Endodermal cell (in vitro differentiated cells): ENCODE data around the gene HMGXB3. TPM values are rescaled to one million over a fixed set of nuclear protein-coding genes. Genes with fewer than 3 reads are reported as not detected.

Experiments
- DNase-seq: peaks from one replicate; pipeline ENCODE4 v3.0.0-alpha.2; 2017
- H3K27ac ChIP-seq: 2 replicates; pipeline ENCODE4 v1.5.1; 2013; ENCODE audit warnings: mild to moderate bottlenecking, low read depth, low read length, moderate library complexity
- H3K27me3 ChIP-seq: 2 replicates; pipeline ENCODE4 v1.6.1; 2013; ENCODE audit warnings: mild to moderate bottlenecking, low read length, moderate library complexity; ENCODE audit not compliant: insufficient read depth, control insufficient read depth, poor library complexity, severe bottlenecking
- H3K36me3 ChIP-seq: 2 replicates; pipeline ENCODE4 v1.7.0; 2013; ENCODE audit warnings: mild to moderate bottlenecking, low read length, moderate library complexity; ENCODE audit not compliant: control insufficient read depth, insufficient read depth
- H3K4me1 ChIP-seq: one replicate; pipeline ENCODE4 v1.7.0; 2013; ENCODE audit warnings: low read length; ENCODE audit not compliant: control insufficient read depth, insufficient read depth
- H3K4me3 ChIP-seq: 2 replicates; pipeline ENCODE4 v1.5.1; 2013; ENCODE audit warnings: mild to moderate bottlenecking, low read length, moderate library complexity
- H3K9ac ChIP-seq: 2 replicates; pipeline ENCODE4 v1.6.1; 2013; ENCODE audit warnings: mild to moderate bottlenecking, low read length, moderate library complexity; ENCODE audit not compliant: poor library complexity, severe bottlenecking; ENCODE audit errors: extremely low read depth
- H3K9me3 ChIP-seq: 2 replicates; pipeline ENCODE4 v1.6.1; 2013; ENCODE audit warnings: mild to moderate bottlenecking, low read length, moderate library complexity; ENCODE audit not compliant: control insufficient read depth
- H3K27ac Mint-ChIP-seq: 2 replicates; pipeline ENCODE4 v1.8.0; 2020; ENCODE audit warnings: mixed read lengths
- H3K27me3 Mint-ChIP-seq: 2 replicates; pipeline ENCODE4 v1.8.0; 2021; ENCODE audit warnings: mild to moderate bottlenecking, mixed read lengths; ENCODE audit not compliant: insufficient read depth
- H3K36me3 Mint-ChIP-seq: 2 replicates; pipeline ENCODE4 v1.8.0; 2020; ENCODE audit warnings: low read depth, mixed read lengths
- H3K4me1 Mint-ChIP-seq: 2 replicates; pipeline ENCODE4 v1.8.0; 2020; ENCODE audit warnings: mixed read lengths
- H3K4me3 Mint-ChIP-seq: 2 replicates; pipeline ENCODE4 v1.8.0; 2020; ENCODE audit warnings: mild to moderate bottlenecking, moderate library complexity, mixed read lengths
- H3K9me3 Mint-ChIP-seq: 2 replicates; pipeline ENCODE4 v1.8.0; 2020; ENCODE audit warnings: mild to moderate bottlenecking, mixed read lengths
- CTCF ChIP-seq: fragments of 200-600 bp; sonication (generic); conservative IDR thresholded peaks from 2 replicates; pipeline ENCODE4 v1.5.0; 2021; ENCODE audit warnings: antibody characterized with exemption, mild to moderate bottlenecking
- WGBS, 2 experiments: methylation state at CpG; one replicate each; pipeline versions ENCODE4 v1.1.5 to v1.1.7; 2013; ENCODE audit warnings: missing lambda C conversion rate in 2 of 2, mixed read lengths in 1 of 2; ENCODE audit not compliant: insufficient coverage in 1 of 2, insufficient read length in 1 of 2; 5-methylcytosine and 5-hydroxymethylcytosine counted together
- total RNA-seq, 2 donors: library from RNA; stranded (reverse); fragmentation: NEBNext Ultra II Directional in 1 of 2; extraction: Animal tissue kit (Norgen Biotek cat#: 25700) in 1 of 2; gene quantifications; 2 replicates in 1 of 2; 3 replicates in 1 of 2; pipeline ENCODE4 v1.2.1, GENCODE V29; 2021

HMGXB3 gene
- total RNA-seq, 2 donors from 2014 or later, result 41.0 to 43.5 TPM

- H3K9ac ChIP-seq, result peak overlapping the region; percentile 79
Measured at GRCh38 chr5:149999359-149999758, 1.2 kb upstream of the HMGXB3 start.

GRCh38 chr5:149999866-150000255 is 678 bp upstream of the HMGXB3 start:
- DNase-seq, result no peak
- peak overlapping the region; percentile 79 for H3K9ac ChIP-seq
- H3K27ac ChIP-seq, result no peak overlapping the region
- H3K27ac Mint-ChIP-seq, result peak overlapping the region; percentile 98
- peak overlapping the region; percentile 90 for H3K4me3 ChIP-seq
- H3K4me1 Mint-ChIP-seq, result peaks cover 23% of the 10 kb centered on the region
- H3K4me1 ChIP-seq, result peaks cover 4% of the 10 kb centered on the region
- no peaks in the 10 kb centered on the region for H3K27me3 ChIP-seq
- H3K9me3 ChIP-seq, result no peaks in the 10 kb centered on the region
- peaks cover 17% of the 10 kb centered on the region for H3K36me3 Mint-ChIP-seq
- H3K36me3 ChIP-seq, result peaks cover 13% of the 10 kb centered on the region
- no peaks in the 10 kb centered on the region for H3K9me3 Mint-ChIP-seq
- H3K4me3 Mint-ChIP-seq, result peak overlapping the region; percentile 87
- TF ChIP-seq CTCF, result no peak
- 25 to 33% methylated on average over 7 of the region's 7 CpGs for WGBS, 2 experiments
- no peaks in the 10 kb centered on the region for H3K27me3 Mint-ChIP-seq

More at GRCh38 chr5:149999359-149999758, 1.2 kb upstream of the HMGXB3 start:
- Mint-ChIP-seq H3K27me3 (no peaks in the 10 kb centered on the region), H3K27ac (peak overlapping the region; percentile 98), H3K4me3 (peak overlapping the region; percentile 87), H3K4me1 (peaks cover 23% of the 10 kb centered on the region), H3K9me3 (no peaks in the 10 kb centered on the region), H3K36me3 (peaks cover 12% of the 10 kb centered on the region)
- Histone ChIP-seq H3K27ac (no peak overlapping the region), H3K27me3 (no peaks in the 10 kb centered on the region), H3K4me1 (peaks cover 4% of the 10 kb centered on the region), H3K9me3 (no peaks in the 10 kb centered on the region), H3K4me3 (peak overlapping the region; percentile 90), H3K36me3 (peaks cover 8% of the 10 kb centered on the region)
- 90 to 95% methylated on average over 2 to 3 of the region's 3 CpGs for WGBS, 2 experiments
- no peak for TF ChIP-seq CTCF
- DNase-seq, result no peak

GRCh38 chr5:150000990-150001659 is 586 bp downstream of the HMGXB3 start:
- Mint-ChIP-seq H3K36me3 (peaks cover 19% of the 10 kb centered on the region), H3K27me3 (no peaks in the 10 kb centered on the region), H3K4me1 (peaks cover 23% of the 10 kb centered on the region), H3K27ac (peak overlapping the region; percentile 92), H3K4me3 (peak overlapping the region; percentile 87), H3K9me3 (no peaks in the 10 kb centered on the region)
- peak overlapping the region; percentile 79 for H3K9ac ChIP-seq
- no peaks in the 10 kb centered on the region for H3K9me3 ChIP-seq
- TF ChIP-seq CTCF, result no peak
- DNase-seq, result peak; percentile 75
- WGBS, 2 experiments, result 1 to 4% methylated on average over 16 to 44 of the region's 44 CpGs
- peak overlapping the region; percentile 45 for H3K27ac ChIP-seq
- peaks cover 4% of the 10 kb centered on the region for H3K4me1 ChIP-seq
- no peaks in the 10 kb centered on the region for H3K27me3 ChIP-seq
- H3K4me3 ChIP-seq, result peak overlapping the region; percentile 90
- peaks cover 26% of the 10 kb centered on the region for H3K36me3 ChIP-seq
